GM19397 (cell line): ENCODE results near the gene ZNF438.

Experiments used
- ATAC-seq: cut with Tn5 transposase; IDR thresholded peaks from one replicate; pipeline ENCODE4 v1.9.1; 2021; ENCODE audit warnings: mild to moderate bottlenecking, moderate library complexity; ENCODE audit not compliant: unreplicated experiment

The ZNF438 gene

GRCh38 chr10:30894221-30894620 lies 137.4 kb downstream of the ZNF438 start:
- ATAC-seq = no peak

DNA sequence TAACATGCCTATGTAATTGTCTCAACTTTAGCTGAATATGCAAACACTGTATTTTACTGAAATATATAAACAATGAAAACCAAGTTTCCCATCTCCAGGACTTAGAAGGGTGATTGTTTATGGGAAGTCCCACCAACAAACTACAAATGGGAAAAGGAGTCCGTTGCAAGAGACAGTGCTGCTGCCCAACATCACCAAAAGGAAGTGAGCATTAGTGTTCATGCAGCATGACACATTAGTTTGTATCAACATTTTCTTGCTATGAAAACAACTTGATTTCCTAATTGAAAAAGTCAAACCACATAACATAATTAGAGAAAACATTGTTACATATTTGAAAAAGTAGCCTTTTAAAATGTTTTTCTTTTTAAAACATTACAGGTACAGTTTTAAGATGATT lies 138.5 kb downstream of the ZNF438 start:
- no peak for ATAC-seq

DNA sequence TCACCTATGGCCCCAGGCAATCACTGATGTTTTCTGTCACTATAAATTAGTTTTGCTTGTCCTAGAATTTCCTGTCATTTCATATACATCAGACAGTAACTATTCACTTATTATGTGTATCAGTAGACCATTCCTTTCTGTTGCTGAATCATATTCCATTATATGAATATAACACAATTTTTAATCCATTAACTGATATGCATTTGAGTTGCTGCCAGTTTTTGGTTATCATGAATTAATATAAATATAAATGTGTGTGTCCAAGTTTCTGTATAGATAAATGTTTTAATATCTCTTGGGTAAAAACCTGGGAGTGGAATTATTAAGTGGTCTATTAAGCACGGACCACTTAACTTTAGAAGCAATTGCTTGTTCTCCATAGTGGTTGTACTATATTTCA lies 143.8 kb downstream of the ZNF438 start:
- no peak for ATAC-seq

DNA sequence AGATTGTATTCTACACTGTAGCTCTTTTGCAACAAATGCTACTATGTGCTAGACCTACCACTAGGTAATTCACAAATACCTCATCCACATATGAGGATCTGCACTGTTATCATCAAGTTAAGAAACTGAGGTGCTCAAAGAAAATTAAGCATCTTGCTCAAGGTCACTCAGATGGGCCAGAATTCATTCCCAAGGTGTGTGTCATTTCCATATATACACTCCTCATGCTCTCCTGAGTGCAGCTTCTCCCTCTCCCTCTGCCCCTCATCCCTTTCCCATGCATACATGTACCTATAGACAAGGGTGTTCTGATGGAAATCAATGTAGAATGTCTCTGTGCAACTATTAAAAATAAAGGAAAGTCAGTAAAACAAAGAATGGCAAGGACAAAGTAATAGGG lies 146.2 kb downstream of the ZNF438 start:
- no peak for ATAC-seq

DNA sequence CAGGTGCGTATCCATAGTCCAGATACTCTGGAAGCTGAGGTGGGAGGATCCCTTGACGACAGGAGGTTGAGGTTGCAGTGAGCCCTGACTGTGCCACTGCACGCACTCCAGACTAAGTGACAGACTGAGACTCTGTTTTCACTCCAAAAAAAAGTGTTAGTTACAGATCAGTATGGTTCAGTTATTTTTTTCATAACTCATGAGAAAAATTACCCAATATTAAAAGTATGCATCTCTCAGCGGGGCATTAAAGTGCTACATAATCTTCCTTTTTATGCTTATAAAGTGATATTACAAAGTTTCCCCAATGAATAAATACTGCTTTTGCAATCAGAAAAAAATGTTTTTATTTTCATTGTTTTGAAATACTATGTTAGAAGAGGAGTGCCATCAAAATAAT lies 147.9 kb downstream of the ZNF438 start:
- ATAC-seq = no peak

- ATAC-seq = no peak
Observed at GRCh38 chr10:30883116-30883515, 148.5 kb downstream of the ZNF438 start.

- no peak for ATAC-seq
Observed at GRCh38 chr10:30882281-30882680, 149.4 kb downstream of the ZNF438 start.

GRCh38 chr10:30878920-30879319 lies 152.7 kb downstream of the ZNF438 start:
- ATAC-seq = no peak

DNA sequence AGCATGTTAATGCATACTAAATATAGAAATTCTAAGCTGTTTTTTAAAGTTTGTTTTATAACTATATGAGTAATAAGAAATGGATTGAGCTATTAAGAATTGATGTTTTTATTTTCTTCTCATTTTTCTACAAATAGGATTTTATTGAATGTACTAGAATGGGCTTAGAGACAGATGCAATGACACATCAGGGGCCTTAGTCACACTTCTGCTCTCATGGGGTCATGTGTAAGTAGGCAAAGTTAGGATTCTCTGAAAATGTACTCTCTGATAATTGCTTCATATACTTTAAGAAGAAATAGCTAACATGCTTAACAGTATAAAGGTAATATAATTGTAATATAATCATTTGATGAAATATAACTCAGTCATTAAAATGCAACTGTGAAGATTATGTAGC lies 154.6 kb downstream of the ZNF438 start:
- no peak for ATAC-seq

DNA sequence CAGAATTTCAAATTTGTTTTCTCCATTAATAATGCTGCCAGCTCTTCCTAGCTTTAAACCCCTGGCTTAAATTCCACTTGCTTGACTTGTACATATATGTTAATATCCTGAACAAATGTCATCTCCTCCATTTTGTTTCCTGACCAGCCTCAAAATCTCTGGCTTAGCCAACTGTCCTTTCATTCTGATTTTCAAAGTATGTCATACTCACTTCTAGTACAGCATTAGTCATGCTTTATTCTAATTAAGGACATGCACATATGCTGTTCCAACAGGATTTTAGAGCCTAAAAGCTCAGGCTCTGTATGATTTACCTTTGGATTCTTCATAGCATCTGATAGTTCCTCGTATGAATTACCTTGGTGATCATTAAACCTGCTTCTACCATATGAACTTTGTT lies 158.3 kb downstream of the ZNF438 start:
- ATAC-seq = no peak

DNA sequence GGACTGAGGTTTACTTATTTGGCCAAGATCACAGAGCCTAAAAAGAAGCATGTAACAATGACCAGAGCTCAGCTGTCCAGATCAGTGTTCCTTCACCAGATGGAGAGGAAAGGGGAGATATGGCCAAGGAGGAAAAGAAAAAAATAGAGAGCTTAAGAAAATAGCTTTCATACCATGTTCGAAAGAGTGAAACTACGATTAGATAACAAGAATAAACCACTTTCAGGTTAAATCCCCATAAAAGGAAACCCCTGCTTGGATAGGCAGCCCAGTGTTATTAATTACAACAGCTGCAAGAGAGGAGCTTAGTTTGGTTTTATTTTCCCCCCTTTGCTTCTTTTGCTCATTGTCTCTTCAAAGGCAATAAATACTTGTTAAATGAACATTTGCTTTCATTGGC lies 160.8 kb downstream of the ZNF438 start:
- no peak for ATAC-seq

GRCh38 chr10:30869566-30869965 lies 162.1 kb downstream of the ZNF438 start:
- no peak for ATAC-seq

DNA sequence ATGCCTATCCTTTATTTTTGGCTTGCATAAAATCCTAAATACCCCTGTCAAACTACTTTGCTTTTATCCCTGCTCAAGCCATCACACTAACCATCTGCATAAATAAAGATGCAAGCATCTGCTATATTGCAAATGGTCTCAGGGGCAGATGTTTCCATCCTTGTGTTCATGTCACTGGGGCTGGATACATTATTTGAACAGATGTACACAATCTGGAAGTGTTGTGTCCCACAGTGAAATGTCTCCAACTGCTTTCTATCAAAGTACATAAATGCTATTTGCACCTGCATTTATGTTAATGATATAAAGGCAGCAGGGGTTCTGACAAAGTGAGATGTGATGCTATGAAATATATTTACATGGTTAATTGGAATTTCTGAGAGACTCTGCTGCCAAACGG lies 163.1 kb downstream of the ZNF438 start:
- no peak for ATAC-seq

DNA sequence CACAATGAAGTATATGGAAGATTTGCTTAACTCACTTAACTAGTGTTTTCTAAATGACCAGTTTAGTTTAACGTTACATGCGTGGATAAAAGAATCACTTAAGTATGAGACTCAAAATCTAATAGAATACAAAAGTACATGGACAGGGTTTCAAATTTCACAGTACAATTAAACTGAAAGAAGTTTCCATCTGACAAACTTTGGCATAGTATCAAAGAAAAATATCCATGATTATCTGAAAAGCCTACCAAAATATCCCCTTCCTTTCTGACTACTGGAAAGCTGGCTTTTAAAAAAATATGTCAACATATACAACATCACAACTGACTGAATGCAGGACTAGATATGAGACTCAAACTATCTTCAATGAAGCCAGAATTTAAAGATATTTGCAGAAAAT lies 164.8 kb downstream of the ZNF438 start:
- ATAC-seq = no peak

DNA sequence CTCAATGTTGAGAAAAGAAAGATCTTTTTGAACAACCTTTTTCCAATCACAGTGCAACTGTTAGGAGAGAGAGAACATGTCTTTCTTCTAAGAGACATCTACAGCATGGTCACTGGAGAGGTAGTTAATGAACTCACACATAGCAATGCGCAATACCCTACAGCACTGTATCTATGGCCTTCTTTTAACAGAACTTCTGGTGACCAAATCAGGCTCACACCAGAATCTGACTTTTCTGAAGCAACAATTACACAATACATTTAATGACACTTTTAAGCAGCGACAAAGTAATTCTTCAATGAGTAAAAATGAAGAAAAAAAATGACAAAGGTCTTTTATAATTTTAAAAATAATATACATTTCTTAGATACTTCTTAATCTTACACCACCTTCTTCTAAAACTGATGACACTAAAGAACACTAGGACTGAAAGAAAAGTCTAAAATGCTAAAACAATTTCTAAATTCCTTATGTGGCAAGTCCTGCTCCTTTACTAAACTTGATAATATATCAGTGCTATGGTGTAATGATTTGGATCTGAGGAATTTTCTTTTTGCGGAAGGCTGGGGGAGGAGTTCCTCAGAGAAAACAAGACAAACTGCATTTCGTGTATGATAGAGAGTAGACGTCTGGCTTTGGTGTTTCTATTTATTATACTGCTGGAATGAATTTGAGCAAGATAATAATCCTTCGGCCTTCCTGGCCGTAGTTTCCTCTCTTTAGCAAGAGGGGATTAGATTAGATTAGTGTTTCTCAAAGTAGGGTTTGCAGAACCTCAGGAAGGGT lies 166.3 kb downstream of the ZNF438 start:
- ATAC-seq = no peak

GRCh38 chr10:30863516-30864210 lies 168.0 kb downstream of the ZNF438 start:
- no peak for ATAC-seq

DNA sequence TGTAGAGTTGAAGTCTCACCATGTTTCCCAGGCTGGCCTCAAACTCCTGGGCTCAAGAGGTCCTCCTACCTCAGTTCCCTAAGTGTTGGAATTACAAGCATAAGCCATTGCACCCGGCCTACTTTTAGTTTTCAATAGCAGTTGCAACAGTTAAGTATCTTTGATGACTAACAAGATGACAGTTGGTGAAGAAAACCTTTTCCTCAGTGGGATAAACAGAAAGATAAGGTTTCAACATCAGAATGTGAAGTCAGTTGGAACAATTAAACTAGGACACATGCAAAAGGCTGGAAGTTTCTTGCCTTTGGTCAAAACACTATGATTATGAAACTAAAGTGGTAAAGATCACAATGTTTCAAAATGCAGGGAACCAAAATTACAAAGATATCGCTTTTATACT lies 169.2 kb downstream of the ZNF438 start:
- ATAC-seq = no peak

GRCh38 chr10:30861976-30862375 lies 169.7 kb downstream of the ZNF438 start:
- ATAC-seq = no peak

DNA sequence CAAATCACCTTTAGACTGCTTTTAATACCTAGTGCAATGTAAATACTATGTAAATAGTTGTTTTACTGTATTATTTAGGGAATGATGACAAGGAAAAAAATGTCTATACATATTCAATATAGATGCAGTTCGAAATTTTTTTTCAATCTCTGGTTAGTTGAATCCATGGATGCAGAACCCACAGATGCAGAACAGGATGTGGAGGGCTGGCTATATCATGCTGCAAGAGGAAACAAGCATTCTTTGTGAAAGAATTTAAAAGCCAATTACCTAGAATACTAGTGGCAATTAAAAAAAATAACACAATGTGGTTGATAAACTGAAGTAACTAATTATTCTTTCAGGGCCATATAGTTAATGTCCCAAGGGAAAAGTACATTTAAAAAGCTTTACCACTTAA lies 170.4 kb downstream of the ZNF438 start:
- no peak for ATAC-seq

DNA sequence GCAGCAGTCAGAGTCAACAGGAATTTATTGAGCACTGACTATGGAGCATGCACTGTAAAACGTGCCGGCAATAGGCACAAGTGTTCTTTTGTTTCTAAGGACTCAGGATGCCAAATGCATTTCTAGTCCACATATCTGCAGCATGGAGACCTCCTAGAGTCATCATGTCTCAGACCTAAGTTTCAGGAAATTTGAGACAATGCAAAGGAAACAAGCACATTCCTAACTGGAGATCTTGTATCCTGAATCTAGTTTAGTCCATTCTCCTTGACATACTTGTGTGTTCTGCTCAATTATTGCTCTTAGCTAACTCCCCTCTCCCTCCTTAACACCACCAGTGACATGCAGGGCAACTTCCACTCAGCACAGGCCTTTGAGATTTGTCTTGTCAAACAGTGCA lies 173.2 kb downstream of the ZNF438 start:
- no peak for ATAC-seq

DNA sequence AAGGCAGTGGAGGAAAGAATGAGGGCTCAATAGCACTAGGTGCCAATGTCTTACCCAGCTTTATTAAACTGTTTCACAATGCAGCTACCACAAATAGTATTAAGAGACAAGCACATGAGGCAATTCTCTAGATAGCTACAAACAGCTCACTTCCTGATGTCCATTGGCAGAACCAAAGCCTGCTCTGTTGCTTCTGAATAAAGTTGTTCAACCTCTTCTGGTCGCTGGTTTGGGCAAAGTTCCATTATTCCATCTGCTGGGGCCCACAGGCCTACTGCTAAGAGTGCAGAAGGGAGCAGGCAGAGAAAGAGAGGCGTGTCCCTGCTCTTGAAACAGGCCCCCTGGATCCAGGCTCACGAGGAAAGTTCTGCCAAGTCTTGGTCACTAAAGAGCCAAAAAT lies 173.9 kb downstream of the ZNF438 start:
- no peak for ATAC-seq

DNA sequence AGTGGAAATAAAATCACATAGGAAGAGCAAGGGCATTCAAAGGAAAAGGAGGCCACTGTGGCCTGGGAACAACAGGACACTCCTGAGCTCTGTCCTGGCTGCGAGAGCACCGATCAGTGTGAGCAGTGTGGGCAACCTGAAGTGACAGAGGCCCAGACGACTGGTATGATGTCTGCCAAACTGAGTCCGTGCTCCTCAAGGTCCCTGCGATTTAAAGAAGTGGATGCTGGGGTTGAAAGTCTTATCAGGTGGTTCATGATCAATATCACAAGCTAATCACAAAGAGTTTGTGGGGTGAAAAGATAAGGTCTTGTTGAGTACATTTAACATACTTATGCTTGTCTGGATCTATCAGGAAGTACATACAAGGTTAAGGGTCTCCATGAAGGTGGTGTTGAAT lies 176.5 kb downstream of the ZNF438 start:
- no peak for ATAC-seq

DNA sequence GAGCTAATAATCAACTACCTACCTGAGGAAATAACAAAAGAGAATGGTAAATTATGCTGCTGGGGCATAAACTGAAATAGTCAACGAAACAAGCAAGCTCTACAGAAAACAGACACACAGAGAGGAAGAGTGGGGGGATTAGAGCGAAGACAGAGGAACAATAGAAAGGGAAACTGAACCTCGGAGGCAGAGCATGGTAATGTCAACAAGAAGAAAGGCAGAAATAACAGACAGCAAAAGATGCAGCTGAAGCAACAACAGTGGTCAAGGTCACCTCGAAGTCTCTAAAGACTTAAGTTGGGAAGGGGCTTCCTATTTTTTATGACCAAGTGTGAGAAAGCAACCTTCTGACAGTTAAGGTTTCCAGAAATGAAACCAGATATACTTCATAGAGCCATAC lies 177.0 kb downstream of the ZNF438 start:
- no peak for ATAC-seq
